ENCODE results near the gene ZMYND8.
A peak's percentile ranks its signal among the peaks of the same experiment; 100 is the strongest.
"Not testable (repeated sequence)": the region's sequence is repeated elsewhere in the genome, so short reads cannot be mapped to it uniquely, and the experiment has no call there.

ZMYND8 gene

GRCh38 chr20:47252879-47253307, 103.6 kb downstream of the ZMYND8 start:
- H3K27ac ChIP-seq: peak overlapping the region; percentile 49
- TF ChIP-seq ZFX (IDR thresholded peaks at IDR 0.05): no peak
- no peak for TF ChIP-seq CTCF (conservative IDR thresholded peaks at IDR 0.05)

GRCh38 chr20:47251154-47252020, 105.1 kb downstream of the ZMYND8 start:
- TF ChIP-seq CTCF (conservative IDR thresholded peaks at IDR 0.05) (no peak), ZFX (IDR thresholded peaks at IDR 0.05) (no peak)
- no peak overlapping the region for H3K27ac ChIP-seq

GRCh38 chr20:47250360-47250759, 106.1 kb downstream of the ZMYND8 start:
- no peak overlapping the region for H3K27ac ChIP-seq
- TF ChIP-seq CTCF (conservative IDR thresholded peaks at IDR 0.05) (no peak), ZFX (IDR thresholded peaks at IDR 0.05) (no peak)

GRCh38 chr20:47249913-47250312, 106.6 kb downstream of the ZMYND8 start:
- H3K27ac ChIP-seq: no peak overlapping the region
- TF ChIP-seq ZFX (IDR thresholded peaks at IDR 0.05): no peak
- TF ChIP-seq CTCF (conservative IDR thresholded peaks at IDR 0.05): no peak

- no peak overlapping the region for H3K27ac ChIP-seq
- TF ChIP-seq ZFX (IDR thresholded peaks at IDR 0.05) (no peak), CTCF (conservative IDR thresholded peaks at IDR 0.05) (no peak)
Observed at GRCh38 chr20:47248448-47248966, 108.0 kb downstream of the ZMYND8 start.

- no peak overlapping the region for H3K27ac ChIP-seq
- TF ChIP-seq CTCF (conservative IDR thresholded peaks at IDR 0.05) (no peak), ZFX (IDR thresholded peaks at IDR 0.05) (no peak)
Observed at GRCh38 chr20:47247972-47248371, 108.5 kb downstream of the ZMYND8 start.

GRCh38 chr20:47246061-47246777, 110.3 kb downstream of the ZMYND8 start:
- TF ChIP-seq CTCF (conservative IDR thresholded peaks at IDR 0.05): no peak
- no peak for TF ChIP-seq ZFX (IDR thresholded peaks at IDR 0.05)
- no peak overlapping the region for H3K27ac ChIP-seq

GRCh38 chr20:47245166-47245565, 111.3 kb downstream of the ZMYND8 start:
- H3K27ac ChIP-seq: not testable (repeated sequence)
